GM12865 (cell line): ENCODE measurements around the gene MAP3K2.

Experiments
- DNase-seq: peaks from one replicate; pipeline ENCODE4 v3.0.0; 2010; ENCODE audit warnings: low read depth
- H3K4me3 ChIP-seq: 2 replicates; pipeline ENCODE4 v1.5.1; 2011; ENCODE audit warnings: mild to moderate bottlenecking, low read depth, low read length, control low read depth
- CTCF ChIP-seq: IDR thresholded peaks from 2 replicates; pipeline ENCODE4 v1.5.1; 2011; ENCODE audit warnings: low read length, control low read depth, low read depth, inconsistent platforms; ENCODE audit not compliant: insufficient read depth; ENCODE audit errors: missing control alignments

Gene MAP3K2

GRCh38 chr2:127415593-127416505, 28.1 kb upstream of the MAP3K2 start:
- peak overlapping the region; percentile 28 for H3K4me3 ChIP-seq
- TF ChIP-seq CTCF: peak; percentile 70
- peak; percentile 68 for DNase-seq

- no peak for DNase-seq
- no peak for TF ChIP-seq CTCF
- H3K4me3 ChIP-seq: no peak overlapping the region
Measured at GRCh38 chr2:127414638-127415592, 27.1 kb upstream of the MAP3K2 start.

- no peak overlapping the region for H3K4me3 ChIP-seq
- no peak for DNase-seq
- TF ChIP-seq CTCF: no peak
Measured at GRCh38 chr2:127413782-127414637, 26.2 kb upstream of the MAP3K2 start.

- no peak for TF ChIP-seq CTCF
- DNase-seq: no peak
- H3K4me3 ChIP-seq: no peak overlapping the region
Measured at GRCh38 chr2:127413200-127413599, 25.4 kb upstream of the MAP3K2 start.

GRCh38 chr2:127411653-127412369, 24.0 kb upstream of the MAP3K2 start:
- TF ChIP-seq CTCF: no peak
- no peak overlapping the region for H3K4me3 ChIP-seq
- DNase-seq: no peak
